Psoas muscle (tissue), 8 donors: ENCODE measurements around the gene NPTXR. TPM values are rescaled to one million over a fixed set of nuclear protein-coding genes. Genes with fewer than 3 reads are reported as not detected.

Source experiments
- ATAC-seq, 4 donors: fragments of 200-7000 bp; cut with Tn5 transposase; one replicate each; pipeline ENCODE4 v1.9.1; 2020; ENCODE audit warnings: moderate library complexity in 3 of 4, mild to moderate bottlenecking in 2 of 4
- DNase-seq, 2 donors: peaks; one replicate each; pipeline ENCODE4 v3.0.0-alpha.2; 2020
- H3K27ac ChIP-seq: fragments of 200-600 bp; one replicate; pipeline ENCODE4 v1.8.0; 2022
- H3K27me3 ChIP-seq, 3 donors: fragments of 200-600 bp in 1 of 3; one replicate each; pipeline versions ENCODE4 v1.6.1 to v1.8.0; 2013 to 2022; ENCODE audit warnings: low read length in 2 of 3, mild to moderate bottlenecking in 2 of 3, moderate library complexity in 1 of 3; ENCODE audit not compliant: insufficient read depth in 3 of 3
- H3K36me3 ChIP-seq, 2 donors: fragments of 200-600 bp in 1 of 2; one replicate each; pipeline versions ENCODE4 v1.6.1 to v1.8.0; 2013 to 2022; ENCODE audit warnings: low read depth in 1 of 2, mild to moderate bottlenecking in 1 of 2, moderate library complexity in 1 of 2; ENCODE audit not compliant: insufficient read depth in 1 of 2
- H3K4me1 ChIP-seq: fragments of 200-600 bp; one replicate; pipeline ENCODE4 v1.8.0; 2022
- H3K4me3 ChIP-seq: fragments of 200-600 bp; one replicate; pipeline ENCODE4 v1.8.0; 2022; ENCODE audit warnings: mild to moderate bottlenecking
- H3K9me3 ChIP-seq: fragments of 200-600 bp; one replicate; pipeline ENCODE4 v1.8.0; 2022
- CTCF ChIP-seq: fragments of 200-600 bp; IDR thresholded peaks from one replicate; pipeline ENCODE4 v1.8.0; 2022; ENCODE audit warnings: antibody characterized with exemption
- WGBS, 3 donors: extraction: QIAGEN DNeasy Blood & Tissue Kit; methylation state at CpG; one replicate each; pipeline versions ENCODE4 v1.1.6 to v1.1.7; 2013; 5-methylcytosine and 5-hydroxymethylcytosine counted together
- intact Hi-C, 2 donors: fragments of 100-400 bp; cut with DNase I; formaldehyde crosslinking; loops; one replicate each; pipeline versions ENCODE4 v1.11.0 to v1.14.2; 2022
- polyA plus RNA-seq, 3 donors: library from polyadenylated mRNA; stranded (reverse); fragments of 200-250 nt; gene quantifications; one replicate each; pipeline ENCODE4 v1.2.3, GENCODE V29; 2013
- total RNA-seq, 4 donors: library from RNA; stranded (reverse); fragmentation: NEBNext Ultra II Directional in 2 of 4; extraction: Animal tissue kit (Norgen Biotek cat#: 25700) in 2 of 4; gene quantifications; one replicate each; pipeline versions ENCODE4 v1.2.1 to v1.2.4, GENCODE V29; 2021 to 2023
- donor health status: healthy with polysubstance abuse.
- donor health status: DM: no; HTN: no; CAD: no; lungs with moderate emphysema.
- donor health status: Bipolar disorder and iron deficiency.
- donor health status: healthy.
- donor health status: DM: yes; HTN: yes; CAD: no.
- donor health status: DM: no; HTN: no; CAD: no.
- donor health status: DM: no; HTN: no; CAD: no.
- donor health status: DM: yes; HTN: yes; CAD: no.

Gene NPTXR
- total and polyA plus RNA-seq, 7 donors, result 0.15 to 1.7 (median 0.39) TPM

- DNase-seq, result peak in 1 of 2 donors; percentile 26
- H3K9me3 ChIP-seq, result no peaks in the 10 kb centered on the region
- WGBS, 3 donors, result 20 to 43% (median 31%) methylated on average over 12 of the region's 12 CpGs
- no peaks in the 10 kb centered on the region for H3K4me1 ChIP-seq
- no peak for TF ChIP-seq CTCF
- H3K27ac ChIP-seq, result no peak overlapping the region
- H3K4me3 ChIP-seq, result no peak overlapping the region
- intact Hi-C loops, result no loop called here
- peaks cover 0 to 39% (median 10%) of the 10 kb centered on the region in 3 donors for H3K27me3 ChIP-seq
- H3K36me3 ChIP-seq, result peaks cover 0 to 20% of the 10 kb centered on the region in 2 donors
- ATAC-seq, result peak in 1 of 4 donors; percentile 15
Observed at GRCh38 chr22:38861927-38862326, 18.1 kb upstream of the NPTXR start.

- intact Hi-C loops, result no loop called here
- WGBS, 3 donors, result 13 to 18% (median 18%) methylated on average over 12 to 13 of the region's 13 CpGs
- no peak overlapping the region for H3K27ac ChIP-seq
- DNase-seq (peak in 1 of 2 donors; percentile 34), ATAC-seq (peak in 2 of 4 donors; percentile 10 to 18)
- peaks cover 0 to 39% (median 10%) of the 10 kb centered on the region in 3 donors for H3K27me3 ChIP-seq
- H3K36me3 ChIP-seq, result peaks cover 0 to 13% of the 10 kb centered on the region in 2 donors
- no peaks in the 10 kb centered on the region for H3K9me3 ChIP-seq
- H3K4me1 ChIP-seq, result no peaks in the 10 kb centered on the region
- TF ChIP-seq CTCF, result no peak
- H3K4me3 ChIP-seq, result no peak overlapping the region
Observed at GRCh38 chr22:38861170-38861876, 17.5 kb upstream of the NPTXR start.

- DNase-seq (peak in 1 of 2 donors; percentile 55), ATAC-seq (peak in 3 of 4 donors; percentile 2 to 19 (median 8))
- no peaks in the 10 kb centered on the region for H3K4me1 ChIP-seq
- intact Hi-C loops, result no loop called here
- peaks cover 0 to 6% of the 10 kb centered on the region in 2 donors for H3K36me3 ChIP-seq
- peaks cover 0 to 39% (median 10%) of the 10 kb centered on the region in 3 donors for H3K27me3 ChIP-seq
- no peak overlapping the region for H3K4me3 ChIP-seq
- WGBS, 3 donors, result 44 to 48% (median 45%) methylated on average over 21 to 23 of the region's 23 CpGs
- no peak overlapping the region for H3K27ac ChIP-seq
- no peak for TF ChIP-seq CTCF
- no peaks in the 10 kb centered on the region for H3K9me3 ChIP-seq
Observed at GRCh38 chr22:38860283-38861169, 16.7 kb upstream of the NPTXR start.

GRCh38 chr22:38859581-38860282 is 15.9 kb upstream of the NPTXR start:
- ATAC-seq (peak in 2 of 4 donors; percentile 3 to 14), DNase-seq (peak in 1 of 2 donors; percentile 48)
- TF ChIP-seq CTCF, result no peak
- 57 to 69% (median 60%) methylated on average over 14 of the region's 14 CpGs for WGBS, 3 donors
- intact Hi-C loops, result no loop called here
- Histone ChIP-seq H3K4me3 (no peak overlapping the region), H3K9me3 (no peaks in the 10 kb centered on the region), H3K36me3 (no peaks in the 10 kb centered on the region), H3K27ac (no peak overlapping the region), H3K4me1 (no peaks in the 10 kb centered on the region), H3K27me3 (peaks cover 0 to 39% (median 10%) of the 10 kb centered on the region in 3 donors)
